T-helper 17 cell (primary cell): ENCODE results near the gene ILDR2. TPM values are rescaled to one million over a fixed set of nuclear protein-coding genes. Genes with fewer than 3 reads are reported as not detected.

Source experiments
- ATAC-seq: fragments of 150-1000 bp; cut with Tn5 transposase; 2 replicates; pipeline ENCODE4 v1.10.0; 2021; ENCODE audit warnings: mild to moderate bottlenecking, moderate library complexity
- DNase-seq, 3 donors: peaks; one replicate each; pipeline versions ENCODE4 v3.0.0 to v3.0.0-alpha.2; 2020 to 2021
- H3K9me3 ChIP-seq: one replicate; pipeline ENCODE4 v1.7.0; 2013; ENCODE audit warnings: low read length, mild to moderate bottlenecking; ENCODE audit not compliant: control insufficient read depth, poor library complexity, severe bottlenecking
- H3K27ac Mint-ChIP-seq: one replicate; pipeline ENCODE4 v1.8.0; 2022; ENCODE audit warnings: mild to moderate bottlenecking, moderate library complexity, mixed read lengths
- H3K27me3 Mint-ChIP-seq: one replicate; pipeline ENCODE4 v1.8.0; 2022; ENCODE audit warnings: mixed read lengths
- H3K36me3 Mint-ChIP-seq: one replicate; pipeline ENCODE4 v1.8.0; 2022; ENCODE audit warnings: low read depth, mixed read lengths
- H3K4me1 Mint-ChIP-seq: one replicate; pipeline ENCODE4 v1.8.0; 2022; ENCODE audit warnings: mild to moderate bottlenecking, mixed read lengths
- H3K4me3 Mint-ChIP-seq: one replicate; pipeline ENCODE4 v1.8.0; 2022; ENCODE audit warnings: mild to moderate bottlenecking, moderate library complexity, mixed read lengths
- total RNA-seq, 4 donors: library from RNA in 2 of 4; stranded (reverse) in 2 of 4; gene quantifications; one replicate each; pipeline ENCODE4 v1.2.3 and lab custom pipeline; 2022 to 2026

The ILDR2 gene
- total RNA-seq, 2 donors from 2014 or later: 0.20 to 0.34 TPM

DNA sequence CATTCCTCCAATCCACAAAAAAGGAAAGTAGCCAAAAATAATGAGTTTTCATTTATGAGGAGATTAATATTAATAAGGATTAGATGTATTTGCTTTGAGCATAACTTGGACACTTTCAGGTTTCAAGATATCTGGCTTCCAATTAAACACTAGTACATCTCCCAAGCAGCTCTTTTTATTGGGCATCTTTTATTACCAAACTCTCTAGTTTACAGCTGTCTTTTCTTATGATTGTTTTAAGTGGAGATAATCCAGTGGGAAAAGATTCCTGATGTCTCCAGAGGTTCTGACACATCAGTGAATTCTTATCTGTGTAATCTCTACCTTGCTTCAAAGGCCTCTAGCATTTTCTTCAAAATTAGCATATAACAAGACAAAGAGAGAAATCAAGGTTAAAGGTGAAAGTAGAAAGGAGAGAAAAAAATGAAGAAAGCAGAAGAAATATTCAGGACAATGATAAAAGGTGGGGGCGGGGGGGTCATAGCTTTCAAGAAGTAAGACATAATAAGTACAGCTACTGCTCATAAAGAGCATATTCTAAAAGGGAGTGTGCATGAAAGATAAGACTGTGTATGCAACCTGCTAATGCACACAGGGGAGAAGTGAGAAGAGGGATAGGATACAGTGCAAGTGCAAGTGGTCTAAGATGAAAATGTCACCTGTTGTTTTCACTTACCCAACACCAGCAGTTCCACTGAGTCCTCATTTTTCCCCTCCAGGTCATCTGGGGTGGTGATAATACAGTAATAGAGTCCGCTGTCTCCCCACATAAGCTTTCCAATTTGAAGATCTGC is 19.1 kb downstream of the ILDR2 start:
- peaks cover 47% of the 10 kb centered on the region for H3K27me3 Mint-ChIP-seq
- no peak overlapping the region for H3K27ac Mint-ChIP-seq
- ATAC-seq (no peak), DNase-seq (no peak)
- H3K4me3 Mint-ChIP-seq: no peak overlapping the region
- H3K4me1 Mint-ChIP-seq: no peaks in the 10 kb centered on the region
- H3K9me3 ChIP-seq: no peaks in the 10 kb centered on the region
- H3K36me3 Mint-ChIP-seq: peaks cover 4% of the 10 kb centered on the region

DNA sequence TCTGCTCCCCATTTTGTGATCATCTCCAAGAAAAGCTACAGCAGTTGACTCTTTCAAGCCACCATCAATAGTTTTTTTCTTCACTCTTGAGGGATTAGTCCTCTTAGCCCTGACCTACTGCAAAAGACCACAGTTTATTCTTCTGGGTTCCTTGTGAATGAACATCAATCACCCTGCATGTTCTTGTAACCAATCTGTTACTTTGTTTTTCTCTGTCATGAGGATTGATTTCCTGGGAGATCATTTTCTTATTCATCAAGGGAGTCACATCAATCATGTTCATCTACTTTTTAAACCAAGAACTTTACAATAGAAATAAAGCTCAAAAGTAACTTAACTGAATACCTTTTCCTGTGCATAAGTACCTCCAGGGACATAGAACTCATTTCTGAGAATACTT is 21.8 kb downstream of the ILDR2 start:
- no peaks in the 10 kb centered on the region for H3K9me3 ChIP-seq
- DNase-seq: no peak
- no peak overlapping the region for H3K27ac Mint-ChIP-seq
- H3K4me3 Mint-ChIP-seq: no peak overlapping the region
- no peaks in the 10 kb centered on the region for H3K4me1 Mint-ChIP-seq
- H3K36me3 Mint-ChIP-seq: peaks cover 4% of the 10 kb centered on the region
- ATAC-seq: no peak
- H3K27me3 Mint-ChIP-seq: peaks cover 41% of the 10 kb centered on the region

DNA sequence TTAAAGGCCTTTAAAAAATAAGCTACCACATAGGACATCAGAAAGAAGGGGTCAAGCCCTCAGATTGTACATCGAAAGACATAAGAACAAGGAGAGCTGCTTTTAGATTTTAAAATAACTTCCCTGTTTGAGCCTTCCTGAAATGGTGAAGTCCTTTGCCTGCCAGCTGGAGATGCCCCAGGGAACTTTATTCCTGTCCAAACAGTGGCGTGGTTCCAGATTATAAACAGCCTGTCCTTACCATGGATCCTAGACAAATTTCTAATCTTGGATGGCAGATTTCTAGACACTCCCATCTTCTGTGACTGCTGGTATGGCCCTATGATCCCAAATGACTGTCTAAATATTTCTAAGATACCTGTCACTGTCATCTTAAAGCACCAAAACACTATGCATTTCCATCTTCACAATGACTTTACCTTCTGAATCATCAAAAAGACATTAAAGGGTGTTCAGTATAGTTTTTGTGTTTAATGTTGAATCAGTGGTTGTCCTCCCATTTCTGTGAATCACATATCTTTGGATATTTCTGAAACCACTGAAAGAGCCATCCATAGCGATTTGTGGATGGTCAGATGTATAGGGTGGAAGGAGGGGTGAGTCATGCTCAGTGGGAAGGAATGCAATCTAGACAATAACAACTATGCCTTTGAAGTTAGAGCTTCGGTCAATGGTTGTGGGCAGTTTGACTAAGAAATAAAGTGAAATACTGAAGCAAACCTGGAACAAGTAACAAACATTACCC is 23.2 kb downstream of the ILDR2 start:
- Mint-ChIP-seq H3K36me3 (peaks cover 4% of the 10 kb centered on the region), H3K4me1 (peaks cover 1% of the 10 kb centered on the region), H3K4me3 (no peak overlapping the region), H3K27ac (no peak overlapping the region), H3K27me3 (peaks cover 54% of the 10 kb centered on the region)
- DNase-seq (no peak), ATAC-seq (no peak)
- H3K9me3 ChIP-seq: no peaks in the 10 kb centered on the region

DNA sequence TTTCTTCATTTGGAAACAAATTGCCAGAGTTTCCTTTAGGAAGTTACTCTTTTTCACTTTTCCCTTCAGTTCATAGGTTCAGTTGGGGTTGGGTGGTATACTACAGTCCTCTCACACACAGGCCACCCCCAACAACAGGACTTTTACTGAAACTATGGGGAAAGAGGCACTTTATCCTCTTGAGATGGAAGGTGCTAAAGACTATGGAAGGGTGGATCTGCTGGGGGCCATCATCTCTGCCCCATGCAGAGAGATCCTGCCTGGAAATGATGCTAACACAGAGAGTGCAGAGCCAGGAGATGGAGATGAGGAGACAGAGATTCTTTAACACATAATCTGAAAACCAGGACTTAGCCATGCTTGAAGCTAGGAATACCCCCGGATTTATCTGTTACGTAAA is 24.3 kb downstream of the ILDR2 start:
- no peak for DNase-seq
- peaks cover 4% of the 10 kb centered on the region for H3K36me3 Mint-ChIP-seq
- no peak overlapping the region for H3K4me3 Mint-ChIP-seq
- H3K9me3 ChIP-seq: no peaks in the 10 kb centered on the region
- H3K4me1 Mint-ChIP-seq: peaks cover 4% of the 10 kb centered on the region
- H3K27me3 Mint-ChIP-seq: peaks cover 64% of the 10 kb centered on the region
- H3K27ac Mint-ChIP-seq: no peak overlapping the region
- ATAC-seq: no peak

DNA sequence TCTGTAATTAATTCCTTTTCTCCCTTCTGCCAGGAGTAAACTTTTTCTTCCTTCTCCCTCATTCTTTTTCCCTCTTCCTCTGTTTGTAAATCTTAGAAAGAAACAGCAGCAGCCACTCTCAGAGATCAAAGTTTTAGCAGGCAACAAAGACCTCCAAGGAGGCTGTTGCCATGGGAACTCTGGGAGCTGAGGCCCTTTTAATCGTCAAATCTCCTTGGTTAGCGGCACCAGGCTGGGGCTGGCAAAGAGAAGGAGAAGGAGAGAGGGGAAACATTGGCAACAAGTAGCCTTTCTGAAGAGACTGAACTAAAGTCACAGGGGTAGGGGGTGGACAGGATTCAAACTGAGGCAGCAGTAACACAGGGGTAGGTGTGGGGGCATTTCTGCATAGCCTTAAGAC is 25.2 kb downstream of the ILDR2 start:
- Mint-ChIP-seq H3K4me3 (no peak overlapping the region), H3K27me3 (peaks cover 73% of the 10 kb centered on the region), H3K4me1 (peaks cover 5% of the 10 kb centered on the region), H3K27ac (no peak overlapping the region), H3K36me3 (peaks cover 4% of the 10 kb centered on the region)
- ATAC-seq: no peak
- no peak for DNase-seq
- H3K9me3 ChIP-seq: no peaks in the 10 kb centered on the region

DNA sequence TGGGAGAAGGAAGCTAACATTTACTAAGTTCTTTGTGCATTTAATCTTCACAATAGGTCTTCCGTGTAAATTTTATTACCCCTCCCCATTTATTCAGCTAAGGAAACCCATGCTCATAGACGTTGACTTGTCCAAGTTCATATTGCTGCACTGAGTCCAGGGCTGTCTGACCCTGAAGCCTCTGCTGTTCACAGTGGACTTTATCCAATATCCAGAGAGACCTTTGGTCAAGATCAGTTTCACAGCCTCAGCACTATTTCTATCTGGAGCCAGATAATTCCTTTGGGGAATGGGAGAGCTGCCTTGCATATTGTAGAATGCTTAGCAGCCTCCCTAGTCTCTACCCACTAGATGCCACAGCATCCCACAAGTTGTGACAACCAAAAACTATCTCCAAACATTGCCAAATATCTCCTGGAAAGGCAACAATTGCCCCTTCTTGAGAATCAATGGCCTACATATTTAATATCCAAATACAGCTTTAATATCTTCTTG is 26.4 kb downstream of the ILDR2 start:
- ATAC-seq: no peak
- peaks cover 76% of the 10 kb centered on the region for H3K27me3 Mint-ChIP-seq
- H3K4me1 Mint-ChIP-seq: peaks cover 11% of the 10 kb centered on the region
- no peaks in the 10 kb centered on the region for H3K9me3 ChIP-seq
- no peak overlapping the region for H3K4me3 Mint-ChIP-seq
- no peak for DNase-seq
- H3K27ac Mint-ChIP-seq: no peak overlapping the region
- H3K36me3 Mint-ChIP-seq: peaks cover 2% of the 10 kb centered on the region

DNA sequence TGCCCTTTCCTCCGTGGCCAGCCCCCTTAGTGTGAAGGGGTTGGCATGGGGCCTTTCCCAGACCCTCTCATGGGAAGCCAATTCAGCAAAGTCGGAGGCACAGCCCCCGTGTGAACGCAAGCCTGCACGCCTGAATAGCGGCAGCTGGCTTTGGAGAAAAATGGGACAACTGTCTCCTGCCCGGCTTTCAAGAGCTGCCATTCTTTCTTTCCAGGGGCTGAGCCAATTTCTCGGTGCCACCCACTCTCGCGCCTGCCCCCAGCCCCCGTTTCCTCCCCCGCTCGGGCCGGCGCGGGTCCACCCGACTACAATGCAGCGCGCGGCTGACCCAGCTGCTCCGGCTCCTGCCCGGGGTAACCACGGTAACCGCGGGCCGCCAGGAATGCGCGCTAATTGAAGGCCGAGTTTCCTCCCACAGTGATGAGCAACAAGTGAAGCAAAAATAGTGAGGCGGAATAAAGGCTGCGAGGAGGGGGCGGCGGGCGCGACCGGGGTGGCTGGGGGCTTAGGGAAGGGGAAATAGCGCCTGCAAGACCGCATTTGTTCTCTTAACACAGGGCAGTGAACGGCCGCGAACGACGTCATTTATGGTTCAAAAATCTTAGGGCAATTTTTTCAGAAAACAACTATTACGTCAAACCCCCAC is 27.8 kb downstream of the ILDR2 start:
- no peak overlapping the region for H3K4me3 Mint-ChIP-seq
- ATAC-seq (no peak), DNase-seq (no peak)
- peaks cover 11% of the 10 kb centered on the region for H3K4me1 Mint-ChIP-seq
- no peaks in the 10 kb centered on the region for H3K9me3 ChIP-seq
- peaks cover 80% of the 10 kb centered on the region for H3K27me3 Mint-ChIP-seq
- no peaks in the 10 kb centered on the region for H3K36me3 Mint-ChIP-seq
- no peak overlapping the region for H3K27ac Mint-ChIP-seq

DNA sequence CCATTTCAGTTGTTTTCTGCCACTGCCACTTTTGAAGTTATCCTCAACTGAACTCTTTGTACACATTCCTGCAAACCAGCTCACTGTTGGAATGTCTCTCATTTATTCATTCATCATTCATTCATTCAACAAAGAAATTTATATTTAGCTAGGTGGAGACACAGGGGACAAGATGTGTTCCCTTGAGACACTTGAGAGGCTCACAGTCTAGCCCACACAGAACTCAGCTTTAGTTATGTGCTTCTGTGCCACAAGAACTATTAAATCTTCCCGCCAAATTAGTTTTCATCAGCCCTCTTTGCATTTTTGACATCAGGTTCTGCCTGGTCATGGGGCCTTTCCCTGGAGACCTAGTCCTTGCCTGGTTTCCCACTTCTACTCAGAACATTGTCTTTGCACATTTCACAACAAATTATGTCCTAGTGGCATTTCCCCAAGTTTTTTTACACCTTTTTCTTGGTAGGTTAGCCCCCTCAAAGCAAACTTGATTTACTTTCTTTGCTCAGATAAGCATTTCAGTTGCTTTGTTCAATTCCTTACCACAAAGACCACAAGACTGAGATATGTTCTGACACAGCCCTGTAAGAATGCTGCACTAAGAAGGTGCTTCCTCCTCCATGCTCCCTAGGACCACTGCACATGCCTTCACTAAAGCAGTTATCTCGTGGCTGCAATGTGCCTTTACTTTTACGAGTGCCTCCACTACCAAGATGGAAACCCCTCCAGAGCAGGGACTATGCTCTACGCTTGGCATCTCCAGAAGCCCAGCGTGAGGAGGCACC is 31.0 kb downstream of the ILDR2 start:
- DNase-seq (no peak), ATAC-seq (no peak)
- peaks cover 61% of the 10 kb centered on the region for H3K27me3 Mint-ChIP-seq
- H3K27ac Mint-ChIP-seq: no peak overlapping the region
- H3K4me1 Mint-ChIP-seq: peaks cover 11% of the 10 kb centered on the region
- no peaks in the 10 kb centered on the region for H3K36me3 Mint-ChIP-seq
- H3K9me3 ChIP-seq: no peaks in the 10 kb centered on the region
- no peak overlapping the region for H3K4me3 Mint-ChIP-seq

DNA sequence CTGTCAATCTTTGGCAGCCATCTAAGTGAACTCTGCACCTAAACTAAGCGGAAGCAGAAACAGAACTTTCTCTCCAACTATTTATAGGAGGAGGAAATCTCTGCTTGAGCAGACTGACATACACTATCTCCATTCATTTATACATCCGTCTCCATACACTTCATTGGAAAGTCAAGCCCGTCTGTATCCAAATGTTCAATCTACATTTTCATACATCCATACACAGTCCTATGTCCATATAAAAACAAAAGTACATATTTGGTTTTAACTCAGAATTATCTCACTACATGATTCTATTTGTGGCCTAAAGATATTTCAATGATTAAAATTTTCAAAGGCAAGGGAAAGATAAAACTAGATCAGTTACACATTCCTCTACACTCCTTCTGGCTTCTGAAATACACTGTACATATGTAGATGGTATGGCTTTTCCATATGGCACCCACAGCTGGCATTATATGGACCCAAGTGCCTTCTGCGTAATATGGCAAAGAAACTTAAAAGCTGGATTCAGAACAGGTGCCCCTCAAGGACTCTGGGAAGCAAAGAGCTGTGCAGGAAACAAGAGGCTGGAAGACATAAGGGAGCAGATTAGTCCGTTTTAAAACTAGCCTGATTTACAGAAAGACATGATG is 35.5 kb downstream of the ILDR2 start:
- peaks cover 59% of the 10 kb centered on the region for H3K27me3 Mint-ChIP-seq
- peaks cover 3% of the 10 kb centered on the region for H3K4me1 Mint-ChIP-seq
- ATAC-seq: no peak
- H3K9me3 ChIP-seq: no peaks in the 10 kb centered on the region
- DNase-seq: no peak
- H3K4me3 Mint-ChIP-seq: no peak overlapping the region
- peaks cover 2% of the 10 kb centered on the region for H3K36me3 Mint-ChIP-seq
- H3K27ac Mint-ChIP-seq: no peak overlapping the region

DNA sequence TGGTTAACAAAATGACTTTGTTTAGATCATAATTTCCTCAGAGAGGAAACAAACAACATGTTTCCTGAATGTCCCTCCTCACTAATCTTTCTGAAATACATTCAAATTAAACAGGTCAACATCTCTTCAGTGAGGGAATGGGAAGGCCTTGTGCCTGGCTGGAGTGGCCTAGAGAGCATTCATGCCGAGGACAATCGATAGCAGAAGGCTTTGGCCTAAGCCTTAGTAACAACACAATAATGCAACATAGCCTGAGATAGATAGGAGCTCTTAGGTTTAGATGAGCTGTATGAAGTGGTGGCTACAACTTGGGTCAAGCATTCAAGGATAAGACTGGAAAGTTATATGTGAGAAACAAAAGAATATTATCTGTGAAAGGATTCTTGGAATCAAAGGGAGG is 37.4 kb downstream of the ILDR2 start:
- Mint-ChIP-seq H3K36me3 (peaks cover 5% of the 10 kb centered on the region), H3K4me1 (no peaks in the 10 kb centered on the region), H3K27me3 (peaks cover 56% of the 10 kb centered on the region), H3K4me3 (no peak overlapping the region), H3K27ac (no peak overlapping the region)
- ATAC-seq: no peak
- no peak for DNase-seq
- H3K9me3 ChIP-seq: no peaks in the 10 kb centered on the region

DNA sequence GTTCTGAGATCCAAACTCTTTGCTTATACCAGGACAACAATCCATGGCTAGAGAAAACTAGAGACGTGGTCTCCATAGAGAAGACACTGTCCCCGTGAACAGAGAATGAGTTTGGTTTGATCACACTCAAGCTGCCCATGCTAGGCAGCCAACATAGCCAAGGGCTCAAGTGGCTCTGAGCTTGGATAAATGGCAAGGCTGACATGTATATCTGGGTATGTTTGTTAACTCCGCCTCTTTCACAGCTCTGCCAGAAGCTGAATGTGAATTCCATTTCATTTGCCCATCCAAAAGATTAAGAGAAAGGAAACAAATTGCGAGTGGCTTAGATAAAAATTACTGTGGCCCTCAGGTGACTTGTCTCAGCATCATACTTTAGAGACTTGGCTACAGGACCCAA is 38.0 kb downstream of the ILDR2 start:
- Mint-ChIP-seq H3K4me3 (no peak overlapping the region), H3K36me3 (peaks cover 5% of the 10 kb centered on the region), H3K4me1 (peaks cover under 1% of the 10 kb centered on the region), H3K27me3 (peaks cover 49% of the 10 kb centered on the region), H3K27ac (no peak overlapping the region)
- no peak for ATAC-seq
- no peak for DNase-seq
- no peaks in the 10 kb centered on the region for H3K9me3 ChIP-seq

DNA sequence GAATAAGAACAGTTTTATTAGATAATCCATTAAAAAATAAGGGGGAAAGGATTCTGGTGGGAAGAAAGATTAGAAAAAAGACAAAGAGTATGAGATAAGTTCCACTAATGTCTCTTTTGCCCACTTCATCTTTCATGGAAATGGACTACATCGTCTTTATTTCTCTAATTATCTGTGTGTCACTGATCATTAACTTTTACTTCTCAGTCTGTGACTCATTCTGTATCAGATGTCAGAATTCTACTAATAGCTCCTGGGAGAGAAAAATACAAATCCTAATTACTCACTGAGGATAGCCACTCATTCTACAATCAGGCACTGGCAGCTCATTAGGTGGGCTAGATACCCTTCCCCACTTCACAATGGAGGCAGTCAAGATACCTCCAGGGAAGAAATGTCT is 41.7 kb downstream of the ILDR2 start:
- Mint-ChIP-seq H3K4me3 (no peak overlapping the region), H3K4me1 (peaks cover 2% of the 10 kb centered on the region), H3K27ac (no peak overlapping the region), H3K27me3 (peaks cover 54% of the 10 kb centered on the region), H3K36me3 (peaks cover 6% of the 10 kb centered on the region)
- DNase-seq (no peak), ATAC-seq (no peak)
- no peaks in the 10 kb centered on the region for H3K9me3 ChIP-seq
